Measurements from ENCODE around the gene FAM107B.

GRCh38 chr10:14687340-14687739, 87.4 kb downstream of the FAM107B start:
- TF ChIP-seq POLR2A (IDR thresholded peaks at IDR 0.05) (no peak), CTCF (IDR thresholded peaks at IDR 0.05) (no peak), POLR2AphosphoS5 (IDR thresholded peaks at IDR 0.05) (no peak), EP300 (IDR thresholded peaks at IDR 0.05) (no peak)

Data from suprapubic skin (tissue), 4 donors.